HG03060 (cell line): ENCODE data around the gene GJA1.
"Not testable (repeated sequence)": the region's sequence is repeated elsewhere in the genome, so short reads cannot be mapped to it uniquely, and the experiment has no call there.

Experiments
- ATAC-seq: cut with Tn5 transposase; IDR thresholded peaks from one replicate; pipeline ENCODE4 v1.9.1; 2021; ENCODE audit warnings: low read depth, moderate number of reproducible peaks; ENCODE audit not compliant: unreplicated experiment

The GJA1 gene

DNA sequence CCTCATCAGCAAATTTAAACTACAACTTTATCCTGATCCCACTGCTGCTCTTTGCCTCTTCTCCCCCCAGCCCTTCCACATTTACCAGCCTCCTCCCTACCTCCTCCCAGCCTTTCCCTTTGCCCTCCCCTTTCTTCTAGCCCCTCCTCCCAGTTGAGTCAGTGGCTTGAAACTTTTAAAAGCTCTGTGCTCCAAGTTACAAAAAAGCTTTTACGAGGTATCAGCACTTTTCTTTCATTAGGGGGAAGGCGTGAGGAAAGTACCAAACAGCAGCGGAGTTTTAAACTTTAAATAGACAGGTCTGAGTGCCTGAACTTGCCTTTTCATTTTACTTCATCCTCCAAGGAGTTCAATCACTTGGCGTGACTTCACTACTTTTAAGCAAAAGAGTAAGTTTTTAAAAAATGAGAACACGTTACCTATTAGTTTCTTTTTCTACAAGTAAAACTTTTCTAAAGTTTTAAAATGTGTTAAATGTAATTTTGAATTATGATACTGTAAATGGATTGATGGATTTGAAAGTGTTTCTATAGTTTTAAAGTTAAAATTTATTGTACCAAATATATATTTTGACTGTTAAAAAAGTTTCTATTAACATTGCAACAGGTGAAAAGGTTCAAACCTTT, at the start of gene GJA1:
TSS of gene GJA1 (plus strand) at position 203 of the 626 bp plus-strand sequence. CDS start 11,202 bp downstream, outside the sequence.
- ATAC-seq: no peak

DNA sequence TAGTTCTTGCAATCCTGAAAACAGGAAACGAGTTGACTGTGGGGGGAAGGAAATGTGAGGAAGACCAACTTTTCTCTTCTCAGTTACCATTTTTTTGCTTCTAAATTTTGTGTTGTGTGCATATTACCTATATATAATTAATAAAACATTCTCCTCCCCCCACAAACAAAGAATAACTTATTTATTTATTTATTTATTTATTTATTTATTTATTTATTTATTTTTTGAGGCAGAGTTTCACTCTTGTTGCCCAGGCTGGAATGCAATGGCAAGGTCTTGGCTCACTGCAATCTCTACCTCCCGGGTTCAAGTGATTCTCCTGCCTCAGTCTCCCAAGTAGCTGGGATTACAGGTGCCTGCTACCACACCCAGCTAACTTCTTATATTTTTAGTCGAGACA, 48.9 kb upstream of the GJA1 start:
- ATAC-seq: not testable (repeated sequence)

DNA sequence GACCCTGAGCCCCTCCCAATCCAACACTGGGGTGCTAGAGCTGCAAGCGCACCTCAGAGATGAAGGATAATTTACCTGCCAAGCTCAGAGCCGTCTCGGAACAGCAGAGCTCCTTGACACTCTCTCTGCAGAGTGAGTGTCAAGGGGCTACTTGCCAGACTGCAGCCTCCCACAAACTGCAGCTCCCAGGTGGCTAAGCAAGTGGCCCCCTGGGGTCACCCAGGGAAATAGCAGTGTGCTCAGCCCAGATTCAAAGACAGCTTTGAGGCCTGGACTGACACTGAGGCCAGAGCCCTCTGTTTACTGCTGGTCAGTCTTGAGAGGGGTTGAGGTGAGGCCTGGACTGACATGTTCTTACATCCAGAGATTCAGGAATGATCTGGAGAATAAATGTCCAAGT, 46.0 kb upstream of the GJA1 start:
- ATAC-seq: no peak

DNA sequence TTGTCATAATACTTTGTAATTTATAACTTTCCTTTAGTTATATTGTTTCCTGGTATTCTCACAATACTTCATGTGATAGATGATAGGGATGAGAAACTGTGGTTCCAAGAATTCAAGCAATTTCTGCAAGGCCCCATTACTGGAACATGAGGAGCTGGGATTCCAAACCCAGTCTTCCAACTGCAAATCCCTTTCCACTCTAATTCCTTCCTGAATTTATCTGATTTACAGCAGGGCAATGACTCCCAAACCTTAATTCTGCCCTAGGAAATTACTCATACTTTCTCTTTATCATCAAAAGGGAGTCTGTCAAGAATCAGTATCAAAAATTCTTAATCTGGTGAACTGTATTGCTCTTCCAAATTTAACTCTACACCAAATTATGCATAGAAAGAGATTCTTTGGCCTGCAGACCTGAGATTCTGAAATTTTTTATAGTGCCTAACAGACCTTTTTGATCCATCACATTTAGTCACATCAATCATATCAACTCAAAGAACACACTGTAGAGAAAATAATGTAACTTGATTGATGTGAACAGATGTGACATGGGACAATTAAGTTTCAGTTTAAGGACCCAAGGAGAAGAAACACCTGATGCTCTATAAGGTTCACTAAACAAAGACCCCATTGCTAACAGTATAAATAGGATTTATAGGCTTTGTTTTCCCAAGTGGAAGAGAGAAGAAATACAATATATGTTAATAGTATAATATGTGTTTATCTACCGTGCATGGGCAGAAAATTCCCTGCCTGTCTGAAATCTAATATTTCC, 41.5 kb upstream of the GJA1 start:
- no peak for ATAC-seq

DNA sequence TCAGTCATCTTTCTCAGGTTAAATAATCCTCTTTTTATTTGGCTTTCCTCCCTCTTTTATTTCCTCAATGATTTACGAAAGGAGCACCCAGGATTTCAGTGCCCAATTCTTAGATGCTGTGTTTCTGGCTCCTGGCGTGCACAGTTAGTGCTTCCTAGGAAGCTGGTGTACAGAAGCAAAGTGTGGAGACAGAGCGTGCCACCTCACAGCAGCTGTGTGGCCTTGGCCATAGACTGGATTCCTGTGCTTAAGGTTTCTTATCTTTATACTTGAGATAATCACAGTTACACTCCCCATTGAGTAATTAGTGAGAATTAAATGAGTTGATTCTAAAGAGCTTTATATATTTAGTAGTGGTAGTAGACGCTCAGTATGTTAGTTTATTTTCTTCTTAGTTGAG, 39.7 kb upstream of the GJA1 start:
- no peak for ATAC-seq

DNA sequence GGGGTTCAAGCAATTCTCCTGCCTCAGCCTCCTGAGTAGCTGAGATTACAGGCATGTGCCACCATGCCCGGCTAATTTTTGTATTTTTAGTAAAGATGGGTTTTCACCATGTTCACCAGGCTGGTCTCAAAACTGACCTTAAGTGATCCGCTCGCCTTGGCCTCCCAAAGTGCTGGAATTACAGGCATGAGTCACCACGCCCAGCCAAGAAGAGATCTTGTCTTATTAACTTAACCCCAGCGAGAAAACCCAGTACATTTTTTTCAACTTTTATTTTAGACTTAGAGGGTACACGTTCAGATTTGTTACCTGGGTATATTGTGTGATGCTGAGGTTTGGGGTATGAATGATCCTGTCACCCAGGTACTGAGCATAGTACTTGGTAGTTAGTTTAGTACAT, 38.3 kb upstream of the GJA1 start:
- not testable (repeated sequence) for ATAC-seq

DNA sequence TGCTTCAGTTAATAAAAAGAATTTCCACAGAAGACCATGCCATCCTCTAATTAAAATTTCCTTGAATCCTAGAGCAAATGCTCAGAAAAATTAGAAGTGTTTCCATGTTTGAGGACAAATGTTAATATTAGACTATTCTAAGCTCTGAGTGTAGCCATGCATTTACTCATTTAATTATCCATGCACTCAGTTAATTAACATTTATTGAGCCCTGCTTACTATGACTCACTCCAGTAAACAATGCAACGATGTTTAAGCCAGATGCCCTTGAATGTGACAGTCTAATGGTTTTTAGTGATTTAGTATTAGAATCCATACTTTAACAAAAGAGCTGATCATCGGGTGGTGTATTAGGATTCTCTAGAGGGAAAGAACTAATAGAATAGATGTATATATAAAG, 37.3 kb upstream of the GJA1 start:
- ATAC-seq: no peak

DNA sequence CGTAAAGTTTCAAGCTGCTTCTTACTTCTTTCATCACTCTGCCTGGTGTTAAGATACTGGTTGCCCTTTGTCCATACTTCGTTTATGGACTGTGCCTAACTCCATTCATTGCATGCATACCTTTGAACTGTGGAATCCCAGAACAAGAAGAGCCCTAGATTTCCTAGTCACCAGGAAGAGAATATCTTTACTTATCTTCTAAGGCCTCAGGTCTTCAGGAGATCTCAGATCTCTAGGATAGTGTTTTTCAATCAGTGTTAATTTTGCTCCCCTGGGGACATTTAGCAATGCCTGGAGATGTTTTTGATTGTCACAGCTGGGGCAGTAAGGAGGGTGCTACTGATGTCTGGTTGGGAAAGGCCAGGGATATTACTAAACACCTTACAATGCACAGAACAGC, 35.5 kb upstream of the GJA1 start:
- ATAC-seq: no peak

DNA sequence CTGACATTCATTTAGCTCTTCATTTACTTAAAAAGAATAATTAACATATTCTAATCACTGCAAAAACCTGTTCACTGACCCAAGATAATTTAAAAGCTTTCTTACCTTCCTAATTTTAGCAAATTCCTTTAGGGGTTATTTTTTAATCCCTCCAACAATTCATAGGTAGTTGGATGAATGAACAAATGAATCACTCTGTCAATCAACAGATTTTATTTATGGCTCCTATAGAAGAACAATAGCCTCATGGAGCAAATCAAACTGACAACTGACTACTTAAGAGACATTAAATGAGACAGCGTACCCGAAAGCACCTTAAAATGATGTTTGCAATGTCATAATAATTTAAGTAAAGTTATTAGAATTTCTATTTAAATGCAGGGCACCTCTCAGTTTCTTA, 31.5 kb upstream of the GJA1 start:
- no peak for ATAC-seq

DNA sequence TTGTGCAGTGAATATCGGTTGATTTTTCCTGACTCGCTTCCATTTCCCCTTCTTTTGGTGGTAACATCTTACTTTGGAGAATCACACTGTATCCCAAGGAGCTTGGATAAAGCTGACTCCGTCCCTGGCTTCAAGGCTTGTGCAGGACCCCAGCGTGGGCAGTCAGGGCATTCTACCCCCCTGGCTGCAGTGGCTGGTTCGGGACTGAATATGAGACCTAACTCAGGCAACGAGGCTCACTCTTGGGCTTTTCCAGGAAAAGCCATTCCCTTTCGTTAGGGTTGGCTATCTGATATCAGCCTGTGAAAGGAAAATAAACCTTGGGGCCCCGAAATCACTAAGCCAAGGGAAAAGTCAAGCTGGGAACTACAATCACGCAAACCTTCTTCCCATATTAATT, 30.1 kb upstream of the GJA1 start:
- ATAC-seq: no peak

DNA sequence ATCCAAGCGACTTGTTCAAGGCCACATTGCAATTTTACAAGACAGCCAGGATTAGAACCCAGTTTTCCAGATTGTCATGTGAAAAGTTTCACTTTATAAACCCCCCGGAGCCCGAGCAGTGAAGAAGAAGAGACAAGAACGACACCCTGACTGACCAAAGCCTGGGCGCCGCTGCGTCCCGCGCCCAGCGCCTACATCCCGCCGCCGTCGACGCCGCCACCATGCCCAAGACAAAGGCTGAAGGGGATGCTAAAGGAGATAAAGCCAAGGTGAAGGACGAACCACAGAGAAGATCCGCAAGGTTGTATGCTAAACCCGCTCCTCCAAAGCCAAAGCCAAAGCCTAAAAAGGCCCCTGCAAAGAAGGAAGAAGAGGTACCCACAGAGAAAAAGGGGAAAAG, 27.1 kb upstream of the GJA1 start:
- ATAC-seq: no peak

DNA sequence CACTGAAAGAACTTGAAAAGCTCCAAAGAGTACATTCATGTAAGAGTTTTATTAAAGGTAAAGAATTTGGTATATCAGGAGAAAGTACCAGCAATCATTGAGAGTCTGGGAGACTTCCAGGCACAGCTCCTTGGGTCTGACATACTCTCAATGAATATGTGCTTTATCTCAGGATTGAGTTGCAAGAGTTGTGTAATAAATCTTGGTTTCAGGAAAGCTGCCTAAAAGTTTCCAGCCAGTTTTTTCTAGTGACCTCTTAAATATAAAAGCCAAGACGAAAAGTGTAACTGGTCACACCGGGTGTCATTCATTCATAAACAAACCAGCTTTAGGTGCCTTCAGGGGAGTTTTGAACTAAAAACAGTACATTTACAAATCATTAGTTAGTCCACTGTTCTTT, 21.6 kb upstream of the GJA1 start:
- no peak for ATAC-seq

DNA sequence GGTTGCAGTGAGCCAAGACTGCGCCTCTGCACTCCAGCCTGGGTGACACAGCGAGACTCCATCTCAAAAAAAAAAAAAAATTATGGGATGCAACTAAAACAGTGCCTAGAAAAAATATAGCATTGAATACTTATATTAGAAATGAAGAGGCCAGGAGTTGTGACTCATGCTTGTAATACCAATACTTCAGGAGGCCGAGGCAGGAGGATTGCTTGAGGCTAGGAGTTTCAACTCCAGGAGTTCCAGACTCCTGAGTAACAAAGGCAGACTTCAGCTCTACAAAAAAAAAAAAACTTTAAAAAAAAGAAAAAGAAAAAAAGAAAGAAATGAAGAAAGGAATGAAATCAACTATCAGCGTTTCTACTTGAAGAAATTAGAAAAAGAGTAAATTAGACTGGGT, 17.1 kb upstream of the GJA1 start:
- no peak for ATAC-seq

DNA sequence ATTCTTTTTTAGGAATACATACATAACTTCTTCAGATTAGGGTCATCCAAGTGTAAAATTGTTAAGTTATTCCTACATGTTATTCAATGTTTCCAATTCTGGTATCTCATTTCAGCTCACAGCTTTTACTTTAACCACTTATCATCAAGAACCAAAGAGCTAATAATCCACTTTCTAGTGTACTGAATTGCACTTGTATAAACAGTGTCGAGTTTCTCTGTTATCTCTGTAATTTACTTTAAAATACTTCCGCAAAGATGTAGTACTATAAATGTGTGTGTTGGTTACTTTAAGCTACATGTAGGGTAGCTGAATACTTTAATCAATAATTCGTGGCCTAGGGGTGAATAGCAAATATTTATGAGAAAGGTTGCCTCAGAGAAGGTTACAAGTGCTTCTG, 8.8 kb upstream of the GJA1 start:
- ATAC-seq: no peak

DNA sequence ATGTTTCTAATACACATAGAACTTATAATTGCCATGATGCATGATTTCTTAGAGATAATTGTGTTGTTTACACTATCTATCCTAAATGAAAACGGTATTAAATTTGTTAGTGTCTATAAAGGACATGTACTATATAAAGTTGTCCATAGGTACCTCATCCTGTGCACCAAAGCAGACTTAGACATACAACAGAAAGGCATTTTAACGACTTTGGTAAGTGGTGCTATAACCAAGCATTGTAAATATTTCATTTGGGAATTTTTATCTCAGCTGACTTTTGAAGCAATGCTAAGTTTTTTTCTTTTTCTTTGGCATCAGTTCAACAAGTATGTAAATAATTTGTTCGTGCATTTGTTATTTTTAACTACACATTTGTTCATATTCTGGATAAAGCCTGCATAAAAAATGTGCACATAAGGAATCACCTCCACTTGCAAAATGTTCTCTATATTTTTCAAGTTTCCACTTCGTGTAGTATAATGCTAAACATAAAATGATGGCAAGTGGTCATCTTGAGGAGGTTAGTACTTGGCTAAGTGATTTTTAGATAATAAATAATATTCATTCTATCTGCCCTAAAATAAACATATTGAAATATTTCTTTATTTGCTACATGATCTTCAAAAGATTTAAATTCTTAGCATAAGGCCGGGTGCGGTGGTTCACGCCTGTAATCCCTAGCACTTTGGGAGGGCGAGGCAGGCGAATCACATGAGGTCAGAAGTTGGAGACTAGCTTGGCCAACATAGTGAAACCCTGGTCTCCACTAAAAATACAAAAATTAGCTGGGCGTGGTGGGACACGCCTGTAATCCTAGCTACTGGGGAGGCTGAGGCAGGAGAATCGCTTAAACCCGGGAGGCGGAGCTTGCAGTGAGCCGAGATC, 6.3 kb upstream of the GJA1 start:
- no peak for ATAC-seq

DNA sequence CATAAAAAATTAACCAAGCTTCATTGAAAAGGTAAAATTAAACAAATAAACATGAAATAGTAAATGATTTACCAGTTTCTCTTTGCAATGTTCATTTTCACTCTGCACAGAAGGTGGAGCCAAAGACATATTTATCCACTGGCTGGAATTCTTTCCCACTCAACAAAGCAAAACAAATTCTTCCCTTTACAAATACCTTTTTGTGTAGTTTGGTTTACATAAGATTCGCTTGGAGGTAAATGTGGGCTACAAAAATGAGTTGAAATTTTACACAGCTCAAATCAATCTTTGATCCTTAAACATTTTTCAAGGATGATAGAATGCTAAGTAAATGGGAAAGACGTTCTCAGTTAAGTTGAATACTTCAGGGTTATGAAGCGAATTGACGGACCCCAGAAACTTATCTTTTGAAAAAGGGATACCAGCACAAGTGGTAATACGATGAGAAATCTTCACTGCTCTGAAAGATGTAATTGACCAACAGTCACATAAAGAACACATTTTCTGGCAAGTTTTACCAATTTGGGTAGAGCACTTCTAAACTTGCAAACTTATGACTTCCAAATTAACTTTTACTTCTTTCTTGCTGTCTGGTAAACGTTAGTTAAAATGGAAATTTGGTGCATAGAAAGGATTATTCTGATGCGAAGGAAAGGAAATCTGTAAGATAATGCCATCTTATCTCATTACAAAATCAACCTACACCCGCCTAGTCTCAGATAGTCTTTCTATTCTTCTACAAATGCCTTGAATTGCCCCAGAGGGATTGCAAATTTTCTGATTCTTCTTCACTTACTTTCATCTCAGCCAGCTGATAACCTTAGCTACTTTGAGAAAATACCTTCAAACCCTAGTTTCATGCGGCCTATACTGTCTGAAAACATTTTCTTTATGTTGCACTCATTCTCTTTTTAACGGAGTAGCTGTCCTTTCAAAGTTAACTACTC, 4.7 kb upstream of the GJA1 start:
- no peak for ATAC-seq

DNA sequence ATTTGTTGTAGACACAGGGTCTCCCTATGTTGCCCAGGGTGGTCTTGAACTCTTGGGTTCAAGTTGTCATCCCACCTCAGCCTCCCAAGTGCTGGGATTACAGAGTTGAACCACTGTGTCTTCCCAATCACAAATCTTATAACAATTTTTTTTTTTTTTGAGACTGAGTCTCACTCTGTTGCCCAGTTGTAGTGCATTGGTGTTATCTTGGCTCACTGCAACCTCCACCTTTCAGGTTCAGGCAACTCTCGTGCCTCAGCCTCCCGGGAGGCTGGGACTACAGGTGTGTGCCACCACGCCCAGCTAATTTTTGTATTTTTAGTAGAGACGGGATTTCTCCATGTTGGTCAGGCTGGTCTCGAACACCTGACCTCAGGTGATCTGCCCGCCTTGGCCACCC, 3.7 kb upstream of the GJA1 start:
- ATAC-seq: not testable (repeated sequence)

DNA sequence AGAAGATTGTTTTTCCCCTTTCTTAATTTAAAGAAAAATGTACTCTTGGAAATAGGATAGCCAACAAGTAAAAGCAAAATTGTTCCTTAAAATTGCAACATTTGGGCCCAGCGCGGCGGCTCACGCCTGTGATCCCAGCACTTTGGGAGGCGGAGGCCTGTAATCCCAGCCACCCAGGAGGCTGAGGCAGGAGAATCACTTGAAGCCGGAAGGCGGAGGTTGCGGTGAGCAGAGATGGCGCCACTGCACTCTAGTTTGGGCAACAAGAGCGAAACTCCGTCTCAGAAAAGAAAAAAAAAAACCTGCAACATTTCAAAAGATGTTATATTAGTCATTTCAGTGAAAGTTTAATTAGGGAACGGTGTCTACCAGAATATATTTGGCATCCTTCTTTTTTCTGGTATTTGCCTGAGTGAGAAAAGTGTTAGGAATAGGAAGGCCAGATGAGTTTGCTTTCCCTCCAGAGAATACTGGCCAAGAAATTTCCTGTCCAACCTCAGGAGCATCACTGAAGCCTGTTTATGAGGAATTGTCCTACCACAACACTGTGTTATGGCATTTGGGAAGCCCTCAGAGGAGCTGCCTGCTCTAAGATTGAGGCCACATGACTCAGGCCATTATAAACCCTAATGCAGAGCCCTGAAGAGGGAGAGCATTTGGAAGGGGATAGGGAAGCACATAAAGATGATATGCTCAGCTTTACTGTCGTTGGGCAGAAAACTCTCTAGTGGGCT, 1.2 kb upstream of the GJA1 start:
- no peak for ATAC-seq

DNA sequence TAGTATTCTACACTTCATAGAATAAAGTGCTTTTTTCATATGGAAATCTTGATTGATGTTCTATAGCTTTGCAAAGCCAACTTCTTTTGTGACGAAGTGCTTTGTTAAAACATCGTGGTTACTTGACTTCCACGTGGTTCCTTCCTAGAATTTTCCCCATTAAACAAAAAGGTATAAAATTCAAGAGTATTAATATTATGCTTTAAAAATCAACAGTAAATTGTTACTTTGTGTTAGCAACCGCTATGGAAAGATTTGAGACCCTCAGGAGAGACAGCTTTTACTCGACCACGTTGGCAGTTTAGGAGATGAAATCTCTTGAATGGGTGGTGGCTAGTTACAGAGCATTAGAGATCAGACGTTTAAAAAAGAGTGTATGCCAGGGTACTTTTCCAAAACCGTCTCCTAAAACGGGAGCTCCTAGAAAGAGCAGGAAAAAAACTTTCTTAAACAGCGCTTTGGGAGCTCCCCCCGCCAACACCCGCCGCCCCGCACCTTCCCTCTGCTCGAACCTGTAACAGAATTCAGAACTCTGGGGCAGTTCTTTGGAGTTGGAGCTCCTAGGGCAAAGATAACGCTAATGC, 920 bp downstream of the GJA1 start:
- ATAC-seq: no peak
